Esophagus squamous epithelium (tissue), 5 donors: ENCODE measurements around the gene ELP2. TPM values are rescaled to one million over a fixed set of nuclear protein-coding genes. Genes with fewer than 3 reads are reported as not detected.
A peak's percentile ranks its signal among the peaks of the same experiment; 100 is the strongest.

Source experiments
- DNase-seq: peaks from one replicate; lab custom pipeline; 2025; lab: John Stamatoyannopoulos, UW
- H3K27ac ChIP-seq, 4 donors: fragments of 200-600 bp; sonication (generic); one replicate each; pipeline ENCODE4 v1.5.1; 2016 to 2019; ENCODE audit warnings: mild to moderate bottlenecking in 1 of 4
- H3K27me3 ChIP-seq, 4 donors: fragments of 200-600 bp; sonication (generic); 1 replicate in 3 of 4; 2 replicates in 1 of 4; pipeline versions ENCODE4 v1.5.1 to v1.6.0; 2017 to 2021; ENCODE audit warnings: antibody characterized with exemption in 1 of 4
- H3K36me3 ChIP-seq, 3 donors: fragments of 200-600 bp; sonication (generic); one replicate each; pipeline ENCODE4 v1.5.1; 2016 to 2019
- H3K4me1 ChIP-seq, 3 donors: fragments of 200-600 bp; sonication (generic); one replicate each; pipeline ENCODE4 v1.5.1; 2017 to 2019
- H3K4me3 ChIP-seq, 4 donors: fragments of 200-600 bp; sonication (generic); 1 replicate in 3 of 4; 2 replicates in 1 of 4; pipeline ENCODE4 v1.5.1; 2016 to 2019; ENCODE audit warnings: mild to moderate bottlenecking in 2 of 4, moderate library complexity in 1 of 4
- H3K9me3 ChIP-seq, 3 donors: fragments of 200-600 bp; sonication (generic); one replicate each; pipeline ENCODE4 v1.5.1; 2016 to 2019
- POLR2A ChIP-seq, 4 donors: fragments of 450-650 bp; IDR thresholded peaks; one replicate each; pipeline ENCODE4 v1.6.1; 2017; ENCODE audit warnings: antibody characterized with exemption in 4 of 4, mild to moderate bottlenecking in 4 of 4, moderate library complexity in 3 of 4
- whole genome bisulfite sequencing, 2 donors: methylation state at CpG; one replicate each; pipeline ENCODE4 v1.1.5; 2018; 5-methylcytosine and 5-hydroxymethylcytosine counted together
- intact Hi-C: fragments of 100-400 bp; cut with DNase I; formaldehyde crosslinking; loops from one replicate; pipeline ENCODE4 v1.15.0; 2022
- total RNA-seq, 4 donors: library from RNA; depleted of rRNA; stranded (reverse); fragments of >200 nt; gene quantifications; one replicate each; pipeline ENCODE4 v1.1.0, GENCODE V29; 2016
- TF ChIP-seq, protein P1 (sequence below), 6 experiments: fragments of 450-650 bp in 4 of 6; fragments of 200-600 bp in 2 of 6; sonication (generic) in 2 of 6; IDR thresholded peaks; one replicate each; pipeline ENCODE4 v1.5.1; 2016 to 2019; ENCODE audit warnings: antibody characterized with exemption in 6 of 6, mild to moderate bottlenecking in 4 of 6, moderate library complexity in 4 of 6
- donor health status: DM: yes; HTN: yes; CAD: no.

Gene ELP2
- total RNA-seq, 4 donors from 2014 or later = 13.0 to 61.0 (median 28.0) TPM

DNA sequence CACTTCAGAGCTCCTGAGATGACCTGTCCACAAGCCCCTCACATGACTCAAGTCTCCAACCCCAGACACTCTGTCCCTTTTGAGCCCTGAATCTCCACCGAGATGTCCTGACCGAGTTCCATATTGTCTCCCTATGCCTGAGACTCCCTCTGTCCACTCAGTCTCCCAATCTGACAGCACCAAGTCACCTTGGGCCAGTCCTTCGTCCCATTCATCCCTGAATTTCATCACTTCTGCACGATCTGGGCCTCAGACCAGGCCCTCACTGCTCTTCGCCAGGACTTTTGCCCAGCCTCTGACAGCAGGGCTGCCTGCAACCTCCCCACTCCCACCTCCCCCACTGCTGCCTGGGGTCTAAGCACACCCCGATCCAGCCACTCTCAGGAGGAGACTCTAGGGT, 53.3 kb downstream of the ELP2 start:
- TF ChIP-seq, protein P1, sequence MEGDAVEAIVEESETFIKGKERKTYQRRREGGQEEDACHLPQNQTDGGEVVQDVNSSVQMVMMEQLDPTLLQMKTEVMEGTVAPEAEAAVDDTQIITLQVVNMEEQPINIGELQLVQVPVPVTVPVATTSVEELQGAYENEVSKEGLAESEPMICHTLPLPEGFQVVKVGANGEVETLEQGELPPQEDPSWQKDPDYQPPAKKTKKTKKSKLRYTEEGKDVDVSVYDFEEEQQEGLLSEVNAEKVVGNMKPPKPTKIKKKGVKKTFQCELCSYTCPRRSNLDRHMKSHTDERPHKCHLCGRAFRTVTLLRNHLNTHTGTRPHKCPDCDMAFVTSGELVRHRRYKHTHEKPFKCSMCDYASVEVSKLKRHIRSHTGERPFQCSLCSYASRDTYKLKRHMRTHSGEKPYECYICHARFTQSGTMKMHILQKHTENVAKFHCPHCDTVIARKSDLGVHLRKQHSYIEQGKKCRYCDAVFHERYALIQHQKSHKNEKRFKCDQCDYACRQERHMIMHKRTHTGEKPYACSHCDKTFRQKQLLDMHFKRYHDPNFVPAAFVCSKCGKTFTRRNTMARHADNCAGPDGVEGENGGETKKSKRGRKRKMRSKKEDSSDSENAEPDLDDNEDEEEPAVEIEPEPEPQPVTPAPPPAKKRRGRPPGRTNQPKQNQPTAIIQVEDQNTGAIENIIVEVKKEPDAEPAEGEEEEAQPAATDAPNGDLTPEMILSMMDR (IDR thresholded peaks at IDR 0.05) = no peak
- H3K4me3 ChIP-seq = no peak overlapping the region
- 90 to 93% methylated on average over 6 of the region's 6 CpGs for WGBS, 2 donors
- DNase-seq = no peak
- H3K4me1 ChIP-seq = peaks cover 2 to 29% (median 19%) of the 10 kb centered on the region in 3 donors
- H3K27ac ChIP-seq = no peak overlapping the region
- peaks cover 0 to 7% (median 0%) of the 10 kb centered on the region in 4 donors for H3K27me3 ChIP-seq
- H3K36me3 ChIP-seq = no peaks in the 10 kb centered on the region
- intact Hi-C loops = no loop called here
- no peaks in the 10 kb centered on the region for H3K9me3 ChIP-seq

DNA sequence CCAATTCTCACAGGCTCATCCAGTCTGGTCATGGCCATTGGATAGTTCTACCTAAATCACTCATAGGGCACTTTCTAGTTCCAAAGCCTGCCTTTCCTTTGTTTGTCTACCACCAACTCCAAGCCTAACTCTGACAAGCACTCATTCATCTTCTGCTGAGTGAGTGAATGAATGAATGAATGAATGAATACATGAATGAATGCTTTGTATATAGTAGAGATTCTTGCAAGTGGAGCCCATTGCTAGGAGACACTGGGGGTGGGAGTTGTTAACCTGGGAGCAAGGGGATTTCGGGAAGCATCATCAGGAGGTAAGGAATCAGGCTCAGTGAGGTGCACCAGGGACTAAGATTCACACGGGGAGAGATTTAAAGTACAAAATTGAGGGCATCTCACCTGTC, 54.3 kb downstream of the ELP2 start:
- 74 to 88% methylated on average over 2 of the region's 2 CpGs for WGBS, 2 donors
- H3K36me3 ChIP-seq = no peaks in the 10 kb centered on the region
- peaks cover 0 to 7% (median 0%) of the 10 kb centered on the region in 4 donors for H3K27me3 ChIP-seq
- intact Hi-C loops = no loop called here
- TF ChIP-seq, protein P1 (IDR thresholded peaks at IDR 0.05) = no peak
- TF ChIP-seq POLR2A (IDR thresholded peaks at IDR 0.05) = no peak
- H3K9me3 ChIP-seq = no peaks in the 10 kb centered on the region
- no peak for DNase-seq
- no peak overlapping the region for H3K27ac ChIP-seq
- H3K4me1 ChIP-seq = peaks cover 12 to 38% (median 29%) of the 10 kb centered on the region in 3 donors
- no peak overlapping the region for H3K4me3 ChIP-seq

DNA sequence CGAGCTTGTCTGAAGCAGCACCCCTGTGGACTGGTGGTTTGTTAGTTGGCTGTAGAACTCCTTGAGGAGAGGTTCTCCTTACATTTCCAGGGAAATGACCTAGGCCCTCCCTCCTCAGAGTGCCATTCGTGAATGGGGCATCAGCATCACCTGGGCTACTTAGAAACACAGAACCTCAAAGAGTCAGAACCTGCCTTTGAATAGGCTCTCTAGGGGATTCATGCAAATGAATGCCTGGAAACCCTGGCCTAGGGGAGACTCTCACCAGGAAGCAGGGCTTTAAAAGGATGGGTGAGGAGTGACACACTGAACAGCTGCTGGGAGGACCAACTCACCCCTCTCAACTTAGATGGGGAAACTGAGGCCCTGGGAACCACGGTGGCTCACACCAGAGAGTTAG, 55.5 kb downstream of the ELP2 start:
- Histone ChIP-seq H3K36me3 (no peaks in the 10 kb centered on the region), H3K27ac (no peak overlapping the region), H3K9me3 (no peaks in the 10 kb centered on the region), H3K4me3 (no peak overlapping the region), H3K4me1 (peaks cover 14 to 35% (median 24%) of the 10 kb centered on the region in 3 donors), H3K27me3 (peaks cover 0 to 7% (median 0%) of the 10 kb centered on the region in 4 donors)
- 83 to 100% methylated on average over 1 of the region's 3 CpGs for WGBS, 2 donors
- TF ChIP-seq, protein P1 (IDR thresholded peaks at IDR 0.05) = no peak
- TF ChIP-seq POLR2A (IDR thresholded peaks at IDR 0.05) = no peak
- intact Hi-C loops = no loop called here
- no peak for DNase-seq

DNA sequence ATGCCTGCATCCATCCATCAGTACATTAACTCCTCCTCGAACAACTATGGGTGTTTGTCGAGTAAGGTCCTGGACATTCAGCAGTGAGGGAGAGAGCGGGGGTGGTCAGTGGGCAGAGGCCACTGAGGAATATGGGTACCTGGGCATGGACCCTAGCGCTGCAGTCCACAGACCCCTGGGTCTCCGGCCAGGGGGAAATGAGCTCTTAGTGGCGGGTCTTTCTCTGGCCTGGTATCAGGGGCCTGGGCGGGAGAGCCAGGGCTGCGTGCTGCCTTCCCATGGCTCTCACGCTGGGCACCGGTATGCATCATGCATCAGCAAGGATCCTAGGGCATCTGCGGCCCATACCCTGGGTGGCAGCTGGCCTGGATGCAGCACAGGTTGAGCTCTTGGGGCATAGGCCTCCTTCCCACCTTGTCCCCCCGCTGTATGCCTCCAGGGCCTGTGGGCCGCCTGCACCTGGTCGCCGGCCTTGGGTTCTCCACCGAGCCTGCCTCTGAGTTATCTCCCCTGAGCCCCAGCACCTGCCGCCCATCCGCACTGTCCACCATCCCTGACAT, 56.3 kb downstream of the ELP2 start:
- TF ChIP-seq, protein P1 (IDR thresholded peaks at IDR 0.05) = no peak
- TF ChIP-seq POLR2A (IDR thresholded peaks at IDR 0.05) = no peak
- Histone ChIP-seq H3K4me3 (peak overlapping the region in 2 of 4 donors; percentile 79 to 85), H3K27ac (no peak overlapping the region), H3K4me1 (peaks cover 14 to 31% (median 20%) of the 10 kb centered on the region in 3 donors), H3K36me3 (no peaks in the 10 kb centered on the region), H3K9me3 (no peaks in the 10 kb centered on the region), H3K27me3 (peaks cover 0 to 7% (median 0%) of the 10 kb centered on the region in 4 donors)
- DNase-seq = no peak
- WGBS, 2 donors = 79 to 82% methylated on average over 9 to 15 of the region's 18 CpGs
- intact Hi-C loops = no loop called here

DNA sequence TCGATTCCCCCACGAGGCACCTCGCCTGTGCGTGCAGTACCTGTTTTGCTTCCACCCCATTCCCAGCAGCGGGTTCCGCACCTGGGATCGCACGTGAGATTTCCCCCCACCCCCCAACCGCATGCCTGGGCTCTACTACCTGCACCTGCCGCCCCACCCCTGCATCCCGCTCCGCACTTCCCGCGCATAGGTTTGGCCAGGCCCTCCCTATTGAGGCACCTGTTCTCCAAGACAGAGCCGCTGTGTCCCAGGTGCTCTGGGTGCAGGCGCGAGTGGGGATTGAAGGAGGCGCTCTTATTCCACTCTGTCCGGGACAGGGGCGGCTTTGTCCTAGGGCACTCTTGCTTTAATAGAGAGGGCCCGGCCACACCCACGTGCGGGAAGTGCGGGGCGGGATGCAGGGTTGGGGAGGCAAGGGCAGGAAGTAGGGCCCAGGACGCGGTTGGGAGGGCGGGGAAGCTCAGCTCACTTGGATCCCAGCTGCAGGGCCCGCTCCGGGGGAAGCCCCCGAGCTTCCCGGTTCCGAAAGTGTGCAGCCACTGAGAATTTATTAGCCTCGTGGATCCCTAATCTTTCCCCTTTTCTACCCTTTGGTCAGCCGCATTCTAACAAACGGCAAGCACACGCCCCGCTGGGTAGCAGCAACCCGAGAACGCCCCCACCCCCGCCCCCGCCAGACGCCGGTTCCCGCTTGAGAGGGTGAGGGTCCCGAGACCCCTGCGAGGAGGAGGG, 56.9 kb downstream of the ELP2 start:
- intact Hi-C loops = no loop called here
- Histone ChIP-seq H3K27me3 (peaks cover 0 to 7% (median 0%) of the 10 kb centered on the region in 4 donors), H3K27ac (peak overlapping the region; percentile 25 to 70 (median 62)), H3K36me3 (no peaks in the 10 kb centered on the region), H3K4me3 (peak overlapping the region; percentile 60 to 85 (median 75)), H3K9me3 (no peaks in the 10 kb centered on the region), H3K4me1 (peaks cover 14 to 31% (median 20%) of the 10 kb centered on the region in 3 donors)
- no peak for TF ChIP-seq POLR2A (IDR thresholded peaks at IDR 0.05)
- TF ChIP-seq, protein P1 (IDR thresholded peaks at IDR 0.05) = peak in 1 of 6 experiments; percentile 5
- 21 to 25% methylated on average over 12 to 14 of the region's 47 CpGs for WGBS, 2 donors
- no peak for DNase-seq
